Motor neuron (in vitro differentiated cells): Measurements from ENCODE around the gene SMAD3. TPM values are rescaled to one million over a fixed set of nuclear protein-coding genes. Genes with fewer than 3 reads are reported as not detected.

Source experiments
- ATAC-seq, 8 experiments: fragments of 200-7000 bp; cut with Tn5 transposase; replicated peaks in 6 of 8; 2 replicates each; pipeline ENCODE4 v1.8.0; 2021; ENCODE audit warnings: mild to moderate bottlenecking in 8 of 8, moderate library complexity in 8 of 8
- H3K27ac ChIP-seq, 2 donors: fragments of 250-450 bp; sonication (Bioruptor Pico); 2 replicates each; pipeline ENCODE4 v1.9.0; 2021; ENCODE audit warnings: antibody characterized with exemption in 2 of 2, mild to moderate bottlenecking in 2 of 2, moderate library complexity in 1 of 2
- H3K4me1 ChIP-seq, 2 donors: fragments of 250-450 bp; sonication (Bioruptor Pico); replicated peaks in 1 of 2; 2 replicates each; pipeline ENCODE4 v1.6.1; 2021; ENCODE audit warnings: antibody characterized with exemption in 2 of 2, mild to moderate bottlenecking in 2 of 2, moderate library complexity in 1 of 2
- H3K4me3 ChIP-seq, 5 donors: fragments of 250-450 bp; sonication (Bioruptor Pico); 2 replicates each; pipeline ENCODE4 v1.9.0; 2021; ENCODE audit warnings: antibody characterized with exemption in 5 of 5, mild to moderate bottlenecking in 5 of 5, moderate library complexity in 4 of 5
- WGBS, 10 experiments: fragments of 450-650 bp; shearing (Covaris generic); methylation state at CpG; one replicate each; pipeline ENCODE4 v1.0.0; 2022; 5-methylcytosine and 5-hydroxymethylcytosine counted together
- in situ Hi-C, 9 experiments: fragments of 400-800 bp; cut with MboI; loops; one replicate each; pipeline ENCODE4 v1.15.0; 2021; ENCODE audit warnings: low sequenced_read_pairs in 9 of 9, low pct_unique_long_range_greater_than_20kb in 2 of 9; ENCODE audit not compliant: unreplicated experiment in 9 of 9
- total RNA-seq, 8 experiments: library from RNA; unstranded; fragments of 300-600 nt; gene quantifications; 2 replicates each; pipeline versions ENCODE4 v1.2.3 to v1.2.4, GENCODE V29; 2022

The SMAD3 gene
- total RNA-seq, 8 experiments from 2014 or later, result 4.4 to 57.9 (median 13.9) TPM

- 100% methylated on average over 1 of the region's 3 CpGs; no CpG with 5 or more reads in 8 of the 10 experiments for WGBS, 10 experiments
- Histone ChIP-seq H3K27ac (no peak overlapping the region), H3K4me1 (no peaks in the 10 kb centered on the region), H3K4me3 (no peak overlapping the region)
- in situ Hi-C loops, result no loop called here
- ATAC-seq, result no peak
These were observed 109.0 kb downstream of the SMAD3 start for GRCh38 chr15:67174446-67174845.

DNA sequence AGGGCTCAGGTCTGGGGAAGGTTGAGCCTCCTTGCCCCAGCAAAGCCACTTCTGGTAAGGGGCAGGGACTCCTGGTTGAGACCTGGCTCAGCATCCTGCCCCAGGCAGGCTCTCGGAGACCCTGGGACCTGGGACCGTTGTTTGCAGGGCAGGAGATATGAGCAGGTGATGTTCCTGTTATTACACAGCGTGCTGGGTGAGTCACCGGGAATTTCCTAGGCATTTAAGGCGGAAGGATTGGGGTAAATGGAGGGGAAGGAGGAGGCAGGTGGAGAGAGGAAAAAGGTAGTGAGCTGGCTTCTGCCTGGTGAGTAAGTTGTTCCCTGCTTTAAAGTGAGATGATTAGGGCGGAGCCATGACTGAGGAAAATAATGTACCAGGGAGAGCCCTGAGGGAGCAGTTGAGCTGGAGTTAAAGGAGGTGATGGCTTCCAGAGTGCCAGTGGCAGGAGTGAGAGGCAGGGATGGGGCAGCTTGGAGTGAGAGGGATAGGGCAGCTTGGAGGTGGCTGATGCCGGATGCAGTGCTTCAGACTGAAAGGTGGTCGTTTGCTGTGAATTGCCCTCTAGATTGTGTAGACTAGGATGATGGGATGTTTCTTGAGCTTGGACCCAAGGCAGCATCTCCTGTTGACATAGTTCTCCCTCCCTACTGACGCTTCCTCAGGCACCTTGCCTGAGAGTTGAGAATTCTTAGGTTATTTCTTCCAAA lies 109.6 kb downstream of the SMAD3 start:
- 77 to 100% (median 83%) methylated on average over 1 to 7 of the region's 9 CpGs; no CpG with 5 or more reads in 3 of the 10 experiments for WGBS, 10 experiments
- Histone ChIP-seq H3K27ac (no peak overlapping the region), H3K4me1 (no peaks in the 10 kb centered on the region), H3K4me3 (no peak overlapping the region)
- in situ Hi-C loops, result no loop called here
- ATAC-seq, result peak in 6 of 8 experiments; percentile 10 to 42 (median 21)

DNA sequence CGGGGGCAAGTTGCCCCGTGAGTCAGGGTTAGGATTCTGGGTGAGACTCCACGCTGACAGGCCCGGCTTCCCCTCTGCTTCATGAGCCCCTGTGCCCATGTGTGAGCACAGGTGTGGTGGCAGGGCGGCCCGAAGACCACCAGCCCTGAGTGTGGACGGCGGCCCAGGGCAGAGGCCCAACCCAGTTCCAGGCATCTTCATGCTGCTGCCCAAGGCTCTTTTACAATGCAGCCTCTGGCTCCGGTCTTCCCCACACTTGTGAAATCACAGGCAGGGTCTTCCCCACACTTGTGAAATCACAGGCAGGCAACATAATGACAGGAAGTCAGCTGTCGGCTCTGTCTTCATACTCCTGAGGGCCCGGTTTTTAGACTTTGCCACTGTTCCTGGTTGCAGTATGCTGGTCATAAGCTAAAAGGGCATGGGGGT lies 110.3 kb downstream of the SMAD3 start:
- in situ Hi-C loops, result no loop called here
- Histone ChIP-seq H3K27ac (no peak overlapping the region), H3K4me3 (no peak overlapping the region), H3K4me1 (no peaks in the 10 kb centered on the region)
- 60 to 88% (median 86%) methylated on average over 1 to 4 of the region's 11 CpGs; no CpG with 5 or more reads in 7 of the 10 experiments for WGBS, 10 experiments
- peak in 2 of 8 experiments; percentile 31 to 43 for ATAC-seq

GRCh38 chr15:67176195-67176971 lies 111.0 kb downstream of the SMAD3 start:
- H3K4me1 ChIP-seq, result no peaks in the 10 kb centered on the region
- H3K4me3 ChIP-seq, result no peak overlapping the region
- no peak for ATAC-seq
- in situ Hi-C loops, result no loop called here
- 51 to 100% (median 83%) methylated on average over 2 to 12 of the region's 14 CpGs; no CpG with 5 or more reads in 2 of the 10 experiments for WGBS, 10 experiments
- H3K27ac ChIP-seq, result no peak overlapping the region

DNA sequence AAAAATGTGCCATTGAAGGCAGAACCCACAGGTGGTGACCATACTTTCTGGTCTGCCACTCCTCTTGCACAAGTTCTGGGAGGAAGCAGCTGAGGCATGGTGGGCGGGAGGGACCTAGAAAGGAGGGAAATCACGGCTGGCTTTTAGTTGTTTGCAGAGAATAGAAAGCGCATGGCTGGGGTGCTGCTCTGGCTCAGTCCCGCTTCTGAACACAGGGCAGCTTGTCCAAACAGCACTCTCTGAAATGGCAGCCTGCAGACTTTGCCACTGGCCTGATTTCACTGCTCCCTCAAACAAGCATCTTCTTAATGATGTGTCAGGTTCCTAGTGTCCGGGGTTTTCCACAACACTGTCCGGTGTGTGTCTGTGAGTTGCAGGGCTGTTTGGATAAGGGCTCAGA lies 112.3 kb downstream of the SMAD3 start:
- no peak overlapping the region for H3K27ac ChIP-seq

GRCh38 chr15:67178569-67179210 lies 113.3 kb downstream of the SMAD3 start:
- Histone ChIP-seq H3K4me3 (no peak overlapping the region), H3K4me1 (no peaks in the 10 kb centered on the region), H3K27ac (no peak overlapping the region)
- in situ Hi-C loops, result no loop called here
- WGBS, 10 experiments, result 23 to 100% (median 88%) methylated on average over 1 to 11 of the region's 11 CpGs; no CpG with 5 or more reads in 2 of the 10 experiments
- ATAC-seq, result peak in 3 of 8 experiments; percentile 15 to 28 (median 26)

More for the DNA sequence above, 112.3 kb downstream of the SMAD3 start:
- no peak overlapping the region for H3K4me3 ChIP-seq
- in situ Hi-C loops, result no loop called here
- WGBS, 10 experiments, result 40 to 93% (median 83%) methylated on average over 1 to 2 of the region's 6 CpGs; no CpG with 5 or more reads in 5 of the 10 experiments
- H3K4me1 ChIP-seq, result no peaks in the 10 kb centered on the region
- ATAC-seq, result peak in 1 of 8 experiments; percentile 17

- in situ Hi-C loops, result no loop called here
- no peak for ATAC-seq
- no peaks in the 10 kb centered on the region for H3K4me1 ChIP-seq
- H3K4me3 ChIP-seq, result no peak overlapping the region
- WGBS, 10 experiments, result 80 to 100% (median 93%) methylated on average over 2 to 6 of the region's 9 CpGs; no CpG with 5 or more reads in 7 of the 10 experiments
- no peak overlapping the region for H3K27ac ChIP-seq
These were observed 114.1 kb downstream of the SMAD3 start for GRCh38 chr15:67179411-67179995.

DNA sequence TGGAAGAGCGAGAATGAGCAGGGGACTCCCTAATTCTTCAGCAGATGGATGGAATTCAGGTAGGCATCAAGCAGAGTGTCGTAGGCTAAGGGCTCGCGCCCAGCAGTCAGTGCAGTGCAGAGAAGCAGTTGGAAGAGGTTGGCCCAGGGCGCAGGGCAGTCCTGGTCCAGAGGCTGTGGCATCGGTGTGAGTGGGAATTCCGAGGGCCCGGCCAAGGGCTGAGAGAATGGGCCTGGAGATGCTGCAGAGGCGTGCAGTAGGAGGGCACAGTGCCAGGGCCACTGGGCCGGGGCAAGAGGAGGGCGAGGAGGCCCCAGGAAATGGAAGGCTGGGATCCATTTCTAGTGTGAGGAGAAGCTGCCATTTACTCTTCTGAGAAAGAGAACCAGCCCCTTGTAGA lies 114.6 kb downstream of the SMAD3 start:
- Histone ChIP-seq H3K4me1 (no peaks in the 10 kb centered on the region), H3K27ac (no peak overlapping the region), H3K4me3 (no peak overlapping the region)
- ATAC-seq, result no peak
- WGBS, 10 experiments, result 60 to 100% (median 97%) methylated on average over 1 to 8 of the region's 11 CpGs; no CpG with 5 or more reads in 4 of the 10 experiments
- in situ Hi-C loops, result no loop called here

GRCh38 chr15:67180514-67181191 lies 115.3 kb downstream of the SMAD3 start:
- peak in 1 of 8 experiments; percentile 9 for ATAC-seq
- in situ Hi-C loops, result no loop called here
- H3K27ac ChIP-seq, result no peak overlapping the region
- WGBS, 10 experiments, result 93 to 100% (median 100%) methylated on average over 1 to 7 of the region's 10 CpGs; no CpG with 5 or more reads in 2 of the 10 experiments
- no peaks in the 10 kb centered on the region for H3K4me1 ChIP-seq
- H3K4me3 ChIP-seq, result no peak overlapping the region

- ATAC-seq, result no peak
- H3K4me1 ChIP-seq, result no peaks in the 10 kb centered on the region
- 83% methylated on average over 1 of the region's 15 CpGs; no CpG with 5 or more reads in 9 of the 10 experiments for WGBS, 10 experiments
- in situ Hi-C loops, result no loop called here
- H3K4me3 ChIP-seq, result no peak overlapping the region
- no peak overlapping the region for H3K27ac ChIP-seq
These were observed 115.8 kb downstream of the SMAD3 start for GRCh38 chr15:67181221-67181639.

GRCh38 chr15:67183443-67184169 lies 118.2 kb downstream of the SMAD3 start:
- Histone ChIP-seq H3K4me3 (no peak overlapping the region), H3K4me1 (no peaks in the 10 kb centered on the region), H3K27ac (no peak overlapping the region)
- no peak for ATAC-seq
- in situ Hi-C loops, result no loop called here
- WGBS, 10 experiments, result 14 to 100% (median 78%) methylated on average over 1 to 7 of the region's 7 CpGs
